CD4-positive, alpha-beta T cell treated with Interleukin-12 subunit alpha and Interleukin-12 subunit beta, for 1 hour (primary cell): ENCODE data around the gene AATK.

Experiments
- DNase-seq: peaks from one replicate; pipeline ENCODE4 v3.0.0-alpha.2; 2020

AATK gene

DNA sequence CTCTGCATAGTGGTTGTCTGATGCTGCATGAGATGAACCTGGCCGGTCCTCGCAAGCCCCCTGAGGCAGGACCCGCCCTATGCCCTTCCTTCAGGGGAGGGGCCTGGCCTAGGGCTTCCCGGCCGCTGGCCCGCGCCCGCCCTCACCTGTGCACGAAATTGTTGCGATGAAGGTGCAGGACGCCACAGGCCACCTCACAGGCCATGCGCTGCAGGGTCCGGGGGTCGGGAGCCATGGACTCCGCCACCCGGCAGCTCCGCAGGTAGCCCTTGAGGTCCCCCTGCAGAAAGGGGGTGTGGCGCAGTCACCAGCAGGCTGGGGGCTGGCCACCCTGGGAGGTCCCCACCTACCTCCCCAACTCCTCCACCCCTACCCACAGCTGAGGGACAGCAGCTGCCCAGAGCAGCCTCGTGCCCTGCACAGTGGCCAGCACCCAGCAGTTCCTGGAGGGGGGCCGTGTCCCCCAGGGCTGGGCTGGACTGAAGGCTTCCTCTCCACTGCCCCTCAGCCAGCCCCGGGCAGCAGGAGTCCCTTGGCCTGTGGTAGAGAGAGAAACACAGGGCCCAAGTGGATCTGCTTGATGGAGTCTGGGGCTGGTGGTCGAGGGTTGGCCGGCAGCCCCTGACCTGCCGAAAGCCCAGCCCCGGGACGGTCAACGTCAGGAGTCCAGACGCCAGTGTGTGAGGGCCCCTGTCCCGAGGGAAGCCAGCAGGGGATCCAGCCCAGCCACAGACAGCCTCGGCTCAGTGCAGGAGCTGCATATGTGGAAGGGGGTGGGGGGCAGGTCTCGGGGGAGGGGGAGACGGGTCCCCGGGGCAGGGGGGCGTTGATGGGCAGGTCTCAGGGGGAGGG lies 39.5 kb downstream of the AATK start:
- no peak for DNase-seq

DNA sequence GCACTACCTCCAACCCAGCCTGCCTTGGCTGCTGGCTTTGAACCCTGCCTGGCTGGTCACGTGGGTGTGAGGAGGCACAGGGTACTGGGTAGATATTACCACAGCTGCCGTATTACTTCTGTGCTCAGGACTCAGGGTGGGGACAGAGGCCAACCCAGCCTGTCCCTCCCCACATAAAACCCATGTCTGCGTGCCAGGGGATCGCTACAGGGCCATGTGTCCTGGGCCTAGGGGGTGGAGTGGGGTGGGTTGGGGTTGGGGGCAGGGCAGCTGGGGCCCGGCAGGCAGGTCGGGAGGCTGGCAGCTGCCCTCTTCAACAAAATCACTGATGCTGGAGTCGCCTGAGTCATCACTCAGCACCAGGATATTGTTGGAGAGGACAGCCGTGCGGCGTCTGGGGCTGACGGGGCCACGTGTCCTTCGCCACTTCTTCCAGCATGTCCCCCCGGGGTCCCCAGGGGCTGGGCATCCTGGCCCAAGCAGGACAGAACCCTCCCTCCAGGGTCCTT lies 40.4 kb downstream of the AATK start:
- no peak for DNase-seq

DNA sequence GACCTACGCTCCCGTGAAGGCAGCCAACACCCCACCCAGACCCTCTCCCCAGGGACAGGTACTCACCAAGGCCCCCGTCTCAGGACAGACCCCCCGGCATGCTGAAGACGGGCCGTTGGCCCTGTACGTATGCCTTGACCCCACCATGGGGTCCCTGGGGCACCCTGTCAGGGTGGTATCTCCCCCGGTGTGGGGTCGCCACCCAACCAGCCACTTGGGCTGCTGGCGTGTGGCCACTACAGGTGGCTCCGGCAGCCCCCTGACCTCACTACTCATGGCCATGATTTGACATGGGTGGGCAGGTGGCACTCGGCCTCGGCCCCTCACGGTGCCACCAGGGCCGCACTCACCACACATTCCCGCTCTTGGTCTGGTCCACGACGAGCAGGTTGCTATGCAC lies 41.6 kb downstream of the AATK start:
- no peak for DNase-seq

DNA sequence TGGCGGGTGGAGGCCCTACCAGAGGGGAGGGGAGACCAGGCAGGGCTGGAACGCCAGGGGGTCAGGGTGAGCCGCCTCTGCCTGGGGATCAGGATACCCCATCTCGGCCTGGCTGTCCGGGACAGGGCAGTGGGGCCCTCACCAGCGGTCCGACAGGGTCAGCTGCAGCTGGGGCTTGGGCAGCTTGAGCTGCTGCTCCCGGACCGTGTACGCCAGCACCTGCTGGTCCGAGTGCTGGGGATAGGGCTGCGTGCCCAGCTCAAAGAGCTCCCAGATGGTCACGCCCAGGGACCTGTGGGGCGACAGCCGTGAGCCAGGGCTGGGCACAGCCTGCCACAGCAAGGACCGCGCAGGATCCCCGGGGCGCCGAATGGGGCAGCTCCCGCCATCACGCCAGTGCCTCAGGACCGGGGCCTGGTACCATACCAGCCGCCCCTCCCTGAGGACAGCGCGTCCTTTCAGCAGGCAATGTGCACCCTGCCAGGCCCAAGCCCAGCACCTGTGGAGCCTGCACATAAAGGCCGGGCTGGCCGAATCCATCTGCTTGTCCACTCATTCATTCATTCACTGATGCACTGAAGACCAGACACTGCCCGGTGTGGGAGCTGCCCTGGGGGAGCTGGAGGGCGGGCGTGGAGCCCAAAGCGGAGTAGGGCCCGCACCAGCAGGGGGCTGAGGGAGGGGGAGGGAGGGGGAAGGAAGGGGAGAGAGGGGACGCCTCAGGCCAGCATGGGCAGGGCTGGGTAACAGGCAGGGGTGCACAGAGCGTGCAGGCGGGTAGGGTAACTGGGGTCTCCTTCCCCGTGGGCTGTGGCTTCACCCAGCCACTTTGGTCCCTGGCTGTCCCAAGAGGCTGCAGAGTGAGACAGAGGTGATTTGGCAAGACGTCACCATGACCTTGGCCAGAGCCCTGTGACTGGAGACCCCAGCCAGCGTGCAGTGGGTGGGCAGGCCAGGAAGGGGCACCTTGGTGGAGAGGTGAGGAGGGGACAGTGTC lies 42.7 kb downstream of the AATK start:
- no peak for DNase-seq

DNA sequence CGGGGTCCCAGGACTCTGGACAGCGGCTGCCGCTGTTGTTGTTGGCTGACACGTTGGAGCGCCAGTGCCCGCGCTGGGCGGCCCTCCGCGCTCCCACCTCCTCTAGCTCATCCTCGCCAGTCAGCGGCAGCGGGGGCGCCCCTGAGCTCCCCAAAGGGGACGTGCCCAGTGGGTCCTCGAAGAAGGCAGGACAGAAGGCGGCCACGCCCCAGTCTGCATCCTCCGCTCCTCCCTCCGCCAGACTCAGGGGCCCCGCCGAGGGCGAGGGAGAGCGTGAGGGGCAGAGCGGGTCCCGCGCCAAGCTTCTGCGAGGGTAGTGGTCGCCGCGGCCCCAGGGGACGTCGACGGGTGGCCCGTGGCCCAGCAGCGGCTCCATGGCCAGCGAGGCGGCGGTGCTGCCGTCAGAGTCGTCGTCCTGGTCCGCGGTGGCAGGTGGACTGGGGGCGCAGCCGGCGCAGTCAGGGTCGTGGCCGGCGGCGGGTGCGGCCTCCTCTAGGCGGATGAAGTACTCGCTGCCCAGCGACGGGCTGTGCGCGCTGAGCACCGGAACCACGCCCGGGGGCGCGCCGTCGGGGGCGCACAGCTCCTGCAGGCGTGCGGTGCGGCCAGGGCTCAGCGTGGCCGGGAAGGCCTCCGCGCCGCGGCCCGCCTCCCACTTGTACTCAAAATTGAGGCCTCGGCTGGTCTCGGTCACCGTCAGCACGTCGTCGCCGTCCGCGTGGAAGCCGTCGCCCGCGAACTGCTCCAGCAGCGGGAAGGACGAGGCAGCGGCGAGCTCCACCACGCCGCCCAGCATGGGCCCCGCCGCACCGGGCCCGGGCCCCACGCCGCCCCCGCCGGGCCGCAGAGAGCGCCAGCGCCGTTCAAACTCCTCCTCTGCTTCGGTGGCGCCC lies 43.9 kb downstream of the AATK start:
- DNase-seq: no peak

DNA sequence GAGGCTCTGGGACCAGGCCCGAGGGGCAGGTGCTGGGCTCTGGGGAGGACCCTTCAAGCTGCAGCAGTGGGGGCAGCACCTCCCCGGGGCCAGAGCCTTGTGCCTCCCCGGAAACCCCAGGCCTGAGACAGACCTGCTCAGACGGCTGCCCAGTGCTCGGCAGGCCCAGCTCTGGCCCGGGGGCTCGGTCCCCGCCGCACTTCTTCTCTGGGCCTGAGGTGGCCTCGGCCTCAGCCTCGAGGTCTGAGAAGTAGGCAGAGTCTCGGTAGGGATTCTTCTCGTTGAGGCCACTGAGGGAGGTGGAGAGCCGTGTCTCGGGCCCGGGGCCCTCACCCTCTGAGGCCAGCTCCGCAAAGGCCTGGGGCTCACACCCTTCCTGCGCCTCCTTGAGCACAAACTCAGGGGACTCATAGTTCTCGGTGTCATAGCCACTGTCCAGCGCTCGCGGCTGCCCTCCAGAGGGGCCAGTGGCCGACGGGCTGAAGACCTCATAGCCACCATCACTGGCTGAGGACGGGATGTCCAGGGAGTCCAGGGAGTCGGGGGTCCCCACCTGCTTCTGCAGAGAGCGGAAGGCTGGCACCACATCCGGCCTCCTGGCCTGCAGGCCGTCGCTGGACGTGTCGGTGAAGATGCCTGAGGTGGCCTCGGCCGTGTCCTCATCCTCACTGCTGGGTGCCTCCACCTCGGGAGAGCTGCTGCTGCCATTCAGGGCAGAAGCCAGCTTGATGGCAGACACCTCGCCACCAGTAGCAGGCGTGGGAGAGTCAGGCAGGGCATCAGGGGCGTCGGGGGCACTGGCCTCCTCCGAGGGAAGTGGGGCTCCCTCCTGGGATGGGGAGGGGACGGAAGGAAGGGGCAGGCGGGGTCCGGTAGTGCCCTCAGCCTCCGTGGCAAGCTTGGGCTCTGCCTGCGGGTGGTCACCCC lies 45.1 kb downstream of the AATK start:
- no peak for DNase-seq

DNA sequence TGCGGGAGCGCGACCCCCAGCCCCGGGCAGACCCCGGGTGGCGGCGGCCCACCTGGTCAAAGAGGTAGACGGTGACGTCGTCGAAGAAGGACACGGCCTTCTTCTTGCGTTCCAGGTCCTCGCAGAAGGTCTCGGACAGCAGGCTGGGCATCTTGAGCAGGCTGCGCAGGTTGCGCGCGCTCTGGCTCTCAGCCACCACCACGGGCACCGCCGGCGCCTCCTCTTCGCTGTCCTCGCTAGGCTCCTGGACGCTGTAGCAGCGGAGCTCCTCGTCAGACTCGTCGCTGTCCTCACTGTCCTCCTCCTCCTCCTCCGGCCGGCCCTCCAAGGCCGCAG lies 45.9 kb downstream of the AATK start:
- no peak for DNase-seq

DNA sequence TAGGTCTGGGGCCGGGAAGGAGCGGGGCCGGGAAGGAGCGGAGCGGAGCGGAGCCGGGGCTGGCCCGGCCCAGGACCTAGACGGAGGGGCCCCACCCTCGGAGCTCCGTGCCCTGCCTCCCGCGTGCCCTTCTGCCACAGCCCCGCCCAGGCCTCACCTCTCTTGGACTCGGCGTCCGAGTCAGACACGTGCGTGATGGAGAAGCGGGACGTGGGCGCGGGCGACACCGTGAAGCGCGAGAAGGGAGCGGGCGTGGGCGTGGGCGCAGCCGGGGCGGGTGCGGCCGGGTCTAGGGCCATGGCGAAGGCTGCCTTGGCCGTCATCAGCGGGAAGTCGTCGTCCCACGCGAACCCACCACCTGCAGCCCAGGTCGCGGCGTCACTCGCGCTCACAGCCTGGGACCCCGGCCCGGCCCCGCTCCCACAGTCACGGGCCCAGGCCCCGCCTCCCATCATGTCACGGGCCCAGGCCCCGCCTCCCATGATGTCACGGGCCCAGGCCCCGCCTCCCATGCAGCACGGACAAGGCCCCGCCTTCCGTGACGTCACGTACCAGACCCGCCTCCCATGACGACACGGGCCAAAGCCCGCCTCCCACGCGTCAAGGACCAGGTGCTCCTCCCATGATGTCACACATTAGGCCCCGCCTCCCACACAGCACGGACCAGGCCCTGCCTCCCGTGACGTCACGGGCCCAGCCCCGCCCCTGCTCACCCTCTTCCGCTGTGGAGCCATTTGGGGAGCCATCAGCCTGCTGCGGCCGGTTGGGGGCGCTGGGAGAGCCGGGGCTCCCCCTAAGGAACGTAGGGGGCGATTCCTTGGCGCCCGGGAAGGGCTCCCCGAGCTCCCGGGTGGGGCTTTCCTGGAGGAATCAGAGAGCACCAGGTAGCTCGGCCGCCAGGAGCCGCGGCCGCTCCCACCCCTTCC lies 46.5 kb downstream of the AATK start:
- peak; percentile 92 for DNase-seq

DNA sequence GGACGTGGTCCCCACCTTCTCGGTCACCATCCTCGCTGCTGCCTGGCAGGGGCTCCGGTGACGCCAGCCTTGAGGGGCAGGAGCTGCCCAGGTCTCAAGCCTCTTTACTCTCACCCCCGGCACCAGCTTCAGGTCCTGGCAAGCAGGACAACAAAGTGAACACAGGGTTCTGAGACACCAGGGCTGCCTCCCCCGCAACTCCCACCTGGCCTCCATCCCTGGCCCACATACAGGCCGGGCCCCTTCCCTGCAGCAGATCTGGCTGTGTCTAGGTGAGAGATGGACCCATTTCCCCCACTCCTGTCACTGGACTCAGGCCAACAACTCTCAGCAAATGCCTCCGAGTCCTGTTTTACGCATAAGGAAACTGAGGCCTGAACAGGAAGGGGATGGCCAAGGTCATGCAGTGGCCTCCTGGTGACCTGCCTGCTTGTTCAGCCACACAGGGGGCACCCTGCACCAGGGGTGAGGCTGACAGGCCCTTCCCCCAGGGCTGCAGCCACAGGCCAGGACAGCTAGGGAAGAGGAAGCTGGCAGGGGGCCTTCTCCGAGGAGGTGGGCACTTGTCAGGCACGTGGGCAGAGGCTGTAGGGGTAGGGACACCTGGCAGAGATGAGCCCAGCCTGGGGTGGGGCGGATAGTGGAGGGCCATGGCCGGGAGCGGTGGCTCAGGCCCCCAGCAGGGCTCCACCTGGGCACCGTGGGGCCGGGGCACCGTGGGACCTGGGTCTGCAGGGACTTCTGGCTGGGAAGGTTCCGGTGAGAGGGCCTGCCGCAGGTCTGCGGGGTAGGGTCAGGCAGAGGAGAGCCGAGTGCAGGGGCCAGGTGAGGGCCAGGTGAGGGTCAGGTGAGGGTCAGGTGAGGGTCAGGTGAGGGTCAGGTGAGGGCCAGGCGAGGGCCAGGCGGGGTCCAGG lies 47.5 kb downstream of the AATK start:
- DNase-seq: no peak

DNA sequence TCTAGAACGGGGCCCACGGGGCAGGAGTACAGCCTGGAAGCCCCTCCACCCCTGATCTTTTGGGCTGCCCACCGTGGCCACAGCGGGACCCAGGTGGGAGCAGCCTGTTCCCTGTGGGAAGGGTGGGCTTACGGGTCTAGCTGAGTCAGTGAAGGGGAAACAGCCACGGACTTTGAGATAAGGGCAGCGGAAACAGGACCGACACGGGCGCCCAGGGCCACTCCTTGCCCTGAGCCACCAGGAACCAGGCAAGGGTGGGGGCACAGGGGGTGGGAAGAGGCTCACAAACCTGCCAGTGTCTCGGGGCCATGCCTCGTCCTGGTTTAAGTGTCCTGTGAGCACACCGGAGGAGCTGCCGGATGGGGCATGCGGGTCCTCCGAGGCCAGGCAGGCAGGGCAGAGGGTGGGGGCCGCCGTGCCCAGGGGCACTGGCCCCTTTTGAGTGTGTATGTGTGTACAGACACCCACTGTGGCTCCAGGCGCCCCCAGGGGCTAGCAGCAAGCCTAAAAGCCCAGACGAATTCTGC lies 48.3 kb downstream of the AATK start:
- no peak for DNase-seq

DNA sequence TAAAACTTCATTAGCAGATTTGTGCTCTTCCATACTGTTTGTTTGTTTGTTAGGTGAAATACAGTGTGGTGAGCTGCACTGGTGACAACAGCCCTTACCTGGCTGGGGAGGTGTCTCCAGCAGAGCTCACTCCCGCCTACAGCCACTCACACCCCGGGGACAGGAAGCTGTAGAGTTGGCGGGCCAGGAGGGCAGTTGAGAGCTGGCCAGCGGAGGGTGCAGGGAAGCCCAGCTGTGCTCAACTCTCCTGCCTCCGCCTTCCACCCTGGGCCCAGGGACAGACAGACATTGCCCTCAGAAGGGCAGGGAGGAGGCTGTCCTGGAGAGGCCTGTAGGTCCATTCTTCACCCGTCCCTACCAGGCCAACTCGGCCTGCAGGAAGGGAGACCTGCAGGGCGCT lies 49.3 kb downstream of the AATK start:
- no peak for DNase-seq

DNA sequence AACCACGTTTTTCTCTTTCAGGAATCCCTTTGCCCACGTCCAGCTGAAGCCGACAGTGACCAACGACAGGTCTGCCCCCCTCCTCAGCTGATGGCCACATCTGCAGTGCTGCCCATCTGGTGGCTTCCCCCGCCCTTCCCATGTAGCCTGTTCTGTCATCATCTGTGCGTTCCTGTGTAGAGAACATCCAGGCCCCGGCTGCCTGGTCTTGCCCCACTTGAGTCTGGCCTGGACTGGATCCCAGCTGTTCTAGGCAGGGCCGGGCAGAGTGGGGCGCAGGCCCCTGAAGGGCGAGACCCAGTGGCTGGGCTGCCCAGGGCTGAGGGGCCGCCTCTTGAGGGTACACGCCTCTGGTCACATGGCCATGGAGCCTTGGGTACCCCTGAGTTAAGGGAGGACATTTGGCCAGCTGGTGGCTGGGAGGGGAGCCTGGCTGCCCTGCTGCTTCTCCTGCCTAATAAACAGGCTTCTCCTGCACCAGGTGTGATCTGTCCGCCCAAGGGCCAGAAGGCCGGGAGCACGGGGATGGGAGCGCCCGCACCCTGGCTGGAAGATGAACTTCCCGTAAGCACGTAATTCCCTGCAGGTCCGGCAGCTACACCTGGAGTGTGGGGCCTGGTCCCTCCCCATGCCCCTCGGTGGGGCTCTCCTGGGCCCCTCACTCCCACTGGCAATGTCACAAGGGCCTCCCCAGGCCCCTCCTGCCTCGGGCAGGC lies 50.1 kb downstream of the AATK start:
- no peak for DNase-seq

DNA sequence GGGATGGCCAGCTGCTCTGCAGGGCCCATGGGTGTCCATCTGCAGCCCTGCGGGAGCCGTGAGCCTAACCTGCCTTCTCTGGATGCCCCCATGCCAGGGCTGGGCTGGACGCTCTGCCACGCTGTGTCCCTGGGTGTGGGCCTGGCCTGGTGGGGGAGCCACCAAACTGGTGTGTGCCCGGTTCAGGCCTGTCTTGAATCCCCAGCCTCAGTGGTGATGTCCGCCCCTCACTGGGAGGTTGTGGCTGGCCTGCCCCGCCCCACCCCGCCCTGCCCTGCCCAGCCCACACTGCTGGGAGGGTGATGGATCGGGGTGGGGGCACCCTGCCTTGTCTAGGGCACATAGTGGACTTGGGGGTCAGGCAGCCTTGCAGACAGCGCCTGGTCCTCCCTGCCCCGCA lies 50.8 kb downstream of the AATK start:
- DNase-seq: no peak

DNA sequence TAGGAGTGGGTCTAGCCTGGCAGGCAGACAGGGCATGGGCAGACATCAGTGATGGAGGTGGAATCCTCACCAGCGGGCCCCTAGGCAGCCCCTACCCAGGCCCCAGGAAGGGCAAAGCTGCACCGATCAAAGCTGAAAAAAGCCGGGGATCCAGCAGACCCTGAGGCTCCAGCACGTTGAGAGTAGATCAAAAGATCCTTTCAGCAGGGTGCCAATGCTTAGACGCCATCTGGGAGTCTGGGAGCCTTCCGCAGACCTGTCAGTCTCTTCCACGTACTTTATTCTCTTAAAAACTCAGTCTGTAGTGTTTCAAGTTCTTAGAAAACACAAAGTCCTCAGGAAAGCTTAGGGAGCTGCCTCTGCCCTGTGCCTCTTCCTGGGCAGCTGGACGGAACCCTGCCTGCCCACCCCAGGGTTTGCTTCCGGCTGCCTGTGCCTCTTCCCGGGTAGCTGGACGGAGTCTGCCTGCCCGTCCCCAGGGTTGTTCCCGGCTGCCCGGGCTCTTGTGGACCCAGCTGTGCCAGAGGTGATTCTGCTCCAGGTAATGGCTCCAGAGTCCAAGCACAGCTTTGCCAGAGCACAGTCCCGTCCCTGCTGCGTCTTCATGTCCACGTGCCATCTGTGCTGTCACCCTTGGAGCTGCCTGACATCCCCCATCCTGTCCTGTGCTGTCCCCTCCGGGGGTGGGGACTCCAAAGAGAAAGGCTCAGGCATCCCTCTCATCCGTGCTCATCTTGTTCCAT lies 51.5 kb downstream of the AATK start:
- DNase-seq: no peak

DNA sequence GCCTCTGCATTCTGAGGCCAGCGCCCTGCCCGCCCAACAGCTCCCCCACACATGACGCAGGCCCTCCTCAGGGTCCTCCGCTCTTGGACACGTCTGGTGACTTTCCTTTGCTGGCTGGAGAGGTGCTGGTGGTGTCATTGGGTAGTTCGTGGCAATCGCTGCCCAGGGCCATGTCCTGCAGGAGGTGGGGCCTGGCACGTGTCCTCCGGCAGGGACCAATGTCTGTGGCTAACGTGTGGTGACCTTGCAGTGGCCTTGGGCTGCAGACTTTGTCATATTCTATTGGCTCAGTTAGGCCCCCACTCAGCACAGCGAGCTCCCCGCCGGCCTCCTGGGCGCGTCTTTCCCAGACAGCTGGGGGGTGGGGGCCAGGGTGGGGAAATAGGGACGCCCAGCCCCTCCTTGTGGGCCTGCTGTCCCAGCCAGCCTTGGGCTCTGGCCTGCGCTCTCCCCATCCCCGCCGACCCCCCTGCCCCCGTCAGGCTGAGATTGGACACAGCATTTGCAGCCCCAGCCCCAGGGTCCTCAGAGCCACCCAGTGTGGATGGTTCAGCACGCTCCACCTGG lies 52.8 kb downstream of the AATK start:
- no peak for DNase-seq

DNA sequence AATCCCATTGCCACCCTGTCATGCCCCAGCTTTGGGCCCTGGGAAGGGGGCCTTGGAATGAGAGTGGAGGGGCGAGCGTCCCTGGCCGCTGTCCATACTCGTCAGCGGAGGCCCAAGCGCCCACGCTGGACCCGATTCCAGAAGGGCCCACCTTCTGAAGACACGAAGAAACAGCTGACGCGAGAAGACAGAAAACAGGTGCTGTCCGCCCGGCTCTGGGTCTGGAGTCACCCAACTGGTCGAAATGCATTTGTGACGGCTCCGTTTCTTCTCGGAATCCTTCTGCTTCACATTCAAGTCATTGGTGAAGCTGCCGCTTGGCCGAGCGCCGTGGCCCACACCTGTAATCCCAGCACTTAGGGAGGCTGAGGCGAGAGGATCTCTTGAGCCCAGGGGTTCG lies 53.6 kb downstream of the AATK start:
- no peak for DNase-seq

DNA sequence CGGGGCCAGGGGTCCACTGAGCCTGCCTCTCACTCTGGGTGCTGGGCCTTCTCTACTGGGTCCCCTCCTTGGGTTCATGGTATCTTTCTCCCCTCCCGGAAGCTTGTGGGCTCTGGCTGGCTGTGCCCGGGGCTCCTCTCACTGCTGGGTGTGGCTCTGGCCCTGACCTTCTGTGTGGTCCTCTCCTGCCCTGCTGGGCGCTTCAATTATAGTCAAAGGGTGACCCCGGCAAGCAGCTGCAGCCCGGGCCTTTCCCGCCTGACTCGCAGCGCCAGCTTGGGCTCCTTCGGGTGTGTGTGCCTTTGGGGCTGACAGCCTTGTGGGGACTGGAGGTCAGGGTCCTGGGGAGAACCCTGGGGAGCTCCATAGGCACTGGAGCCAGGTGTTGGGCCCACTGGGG lies 55.0 kb downstream of the AATK start:
- no peak for DNase-seq
